ENCODE results near the gene CDK9. TPM values are rescaled to one million over a fixed set of nuclear protein-coding genes. Genes with fewer than 3 reads are reported as not detected.

The CDK9 gene
- polyA plus RNA-seq, 1 donor (not counting 4 experiments of a cell fraction or from before 2014, with no cell fraction given): 47.8 TPM

DNA sequence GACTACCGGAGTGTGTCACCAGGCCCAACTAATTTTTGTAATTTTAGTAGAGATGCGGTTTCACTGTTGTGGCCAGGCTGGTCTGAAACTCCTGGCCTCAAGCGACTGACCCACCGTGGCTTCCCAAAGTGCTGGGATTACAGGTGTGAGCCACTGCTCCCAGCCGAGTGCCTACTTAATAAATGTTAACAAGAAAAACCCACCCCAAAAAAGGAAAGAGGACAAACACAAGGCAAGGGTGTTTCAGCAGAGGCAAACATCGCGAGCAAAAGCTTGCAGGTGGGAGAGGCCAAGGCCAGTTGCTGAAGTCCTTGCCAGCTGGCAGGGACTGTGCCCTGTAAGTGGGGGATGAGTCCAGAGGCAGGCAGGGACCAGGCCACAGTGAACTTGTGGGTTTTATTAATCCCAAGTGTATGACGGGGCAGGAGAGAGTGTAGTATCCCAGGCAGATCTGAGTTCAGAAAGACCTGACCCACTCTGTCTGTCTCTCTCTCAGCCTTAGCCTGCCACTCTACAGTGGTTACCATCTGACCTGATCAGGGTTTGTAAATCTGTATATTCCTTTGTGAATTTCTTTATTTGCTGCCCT lies 10.5 kb downstream of the CDK9 start:
- H3K4me1 ChIP-seq (ENCODE audit: control insufficient read depth, extremely low read depth, insufficient read depth, low read length): peaks cover 6% of the 10 kb centered on the region
- no peak for DNase-seq (ENCODE audit: low read depth, low spot score)
- H2AFZ ChIP-seq (ENCODE audit: control insufficient read depth, low read length): no peak overlapping the region
- TF ChIP-seq, protein P1, sequence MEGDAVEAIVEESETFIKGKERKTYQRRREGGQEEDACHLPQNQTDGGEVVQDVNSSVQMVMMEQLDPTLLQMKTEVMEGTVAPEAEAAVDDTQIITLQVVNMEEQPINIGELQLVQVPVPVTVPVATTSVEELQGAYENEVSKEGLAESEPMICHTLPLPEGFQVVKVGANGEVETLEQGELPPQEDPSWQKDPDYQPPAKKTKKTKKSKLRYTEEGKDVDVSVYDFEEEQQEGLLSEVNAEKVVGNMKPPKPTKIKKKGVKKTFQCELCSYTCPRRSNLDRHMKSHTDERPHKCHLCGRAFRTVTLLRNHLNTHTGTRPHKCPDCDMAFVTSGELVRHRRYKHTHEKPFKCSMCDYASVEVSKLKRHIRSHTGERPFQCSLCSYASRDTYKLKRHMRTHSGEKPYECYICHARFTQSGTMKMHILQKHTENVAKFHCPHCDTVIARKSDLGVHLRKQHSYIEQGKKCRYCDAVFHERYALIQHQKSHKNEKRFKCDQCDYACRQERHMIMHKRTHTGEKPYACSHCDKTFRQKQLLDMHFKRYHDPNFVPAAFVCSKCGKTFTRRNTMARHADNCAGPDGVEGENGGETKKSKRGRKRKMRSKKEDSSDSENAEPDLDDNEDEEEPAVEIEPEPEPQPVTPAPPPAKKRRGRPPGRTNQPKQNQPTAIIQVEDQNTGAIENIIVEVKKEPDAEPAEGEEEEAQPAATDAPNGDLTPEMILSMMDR (optimal IDR thresholded peaks at IDR 0.05 in 1 of 3, IDR thresholded peaks at IDR 0.05 in 1 of 3, conservative IDR thresholded peaks at IDR 0.05 in 1 of 3; ENCODE audit: extremely low read depth in 1 of 3, insufficient read depth in 2 of 3, low read length in 3 of 3): no peak
- TF ChIP-seq EZH2 (IDR thresholded peaks at IDR 0.05; ENCODE audit: low read length): no peak
- H3K27ac ChIP-seq (ENCODE audit: control insufficient read depth, insufficient read depth, low read length): no peak overlapping the region
- no peak overlapping the region for H3K4me3 ChIP-seq (ENCODE audit: control insufficient read depth in 2 of 3, extremely low read depth in 1 of 3, insufficient read depth in 2 of 3, low read depth in 1 of 3, low read length in 3 of 3)
- H4K20me1 ChIP-seq (ENCODE audit: control insufficient read depth, extremely low read depth, insufficient read depth, low read length): no peaks in the 10 kb centered on the region
- H3K9me1 ChIP-seq (ENCODE audit: control insufficient read depth, extremely low read depth, insufficient read depth, low read length): no peaks in the 10 kb centered on the region
- dilution Hi-C loops (cut with MboI; ENCODE audit: extremely low pct_ligation_motif_present, low sequenced_read_pairs): no loop called here
- H3K27me3 ChIP-seq (ENCODE audit: control insufficient read depth, extremely low read depth, insufficient read depth, low read length): no peaks in the 10 kb centered on the region
- H3K79me2 ChIP-seq (ENCODE audit: control insufficient read depth, insufficient read depth, low read length): peaks cover 3% of the 10 kb centered on the region
- H3K9me3 ChIP-seq (ENCODE audit: control insufficient read depth, low read depth, low read length): no peaks in the 10 kb centered on the region
- H3K4me2 ChIP-seq (ENCODE audit: control insufficient read depth, extremely low read depth, insufficient read depth, low read depth, low read length): no peak overlapping the region
- peaks cover 11 to 13% of the 10 kb centered on the region in 2 experiments for H3K36me3 ChIP-seq (ENCODE audit: control insufficient read depth in 2 of 2, extremely low read depth in 1 of 2, insufficient read depth in 2 of 2, low read length in 2 of 2)
- H3K9ac ChIP-seq (ENCODE audit: control insufficient read depth, extremely low read depth, insufficient read depth, low read length): no peak overlapping the region
- no peak for FAIRE-seq

DNA sequence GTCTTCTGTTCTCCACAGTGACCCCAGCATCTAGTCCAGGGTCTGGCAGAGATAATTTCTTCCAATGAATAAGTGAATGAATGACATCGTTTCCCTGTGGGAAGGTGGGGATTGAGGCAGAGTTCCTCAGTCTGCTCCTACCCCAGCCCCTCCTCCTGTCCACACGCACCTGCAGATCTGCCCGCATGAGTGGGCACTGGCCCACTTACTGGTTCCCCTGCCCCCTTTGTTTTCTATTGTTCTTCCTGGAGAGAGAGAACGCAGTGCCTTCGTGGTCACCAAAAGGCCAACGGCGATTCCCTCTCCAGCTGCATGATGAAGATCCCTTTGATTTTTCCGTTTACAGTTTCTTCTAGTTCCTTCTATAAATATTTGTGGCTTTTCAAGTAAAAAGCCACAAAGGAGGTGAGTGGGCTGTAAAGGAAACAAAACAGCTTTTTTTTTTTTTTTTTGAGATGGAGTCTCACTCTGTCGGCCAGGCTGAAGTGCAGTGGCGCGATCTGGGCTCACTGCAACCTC lies 11.1 kb downstream of the CDK9 start:
- Histone ChIP-seq H3K4me1 (ENCODE audit: control insufficient read depth, extremely low read depth, insufficient read depth, low read length) (peaks cover 9% of the 10 kb centered on the region), H3K4me2 (ENCODE audit: control insufficient read depth, extremely low read depth, insufficient read depth, low read depth, low read length) (no peak overlapping the region)
- no peak for FAIRE-seq

More for the DNA sequence above, 11.1 kb downstream of the CDK9 start:
- Histone ChIP-seq H4K20me1 (ENCODE audit: control insufficient read depth, extremely low read depth, insufficient read depth, low read length) (no peaks in the 10 kb centered on the region), H3K27me3 (ENCODE audit: control insufficient read depth, extremely low read depth, insufficient read depth, low read length) (no peaks in the 10 kb centered on the region), H3K9ac (ENCODE audit: control insufficient read depth, extremely low read depth, insufficient read depth, low read length) (no peak overlapping the region), H2AFZ (ENCODE audit: control insufficient read depth, low read length) (no peak overlapping the region), H3K4me3 (ENCODE audit: control insufficient read depth in 2 of 3, extremely low read depth in 1 of 3, insufficient read depth in 2 of 3, low read depth in 1 of 3, low read length in 3 of 3) (no peak overlapping the region), H3K9me3 (ENCODE audit: control insufficient read depth, low read depth, low read length) (no peaks in the 10 kb centered on the region), H3K9me1 (ENCODE audit: control insufficient read depth, extremely low read depth, insufficient read depth, low read length) (no peaks in the 10 kb centered on the region), H3K36me3 (ENCODE audit: control insufficient read depth in 2 of 2, extremely low read depth in 1 of 2, insufficient read depth in 2 of 2, low read length in 2 of 2) (peaks cover 8 to 10% of the 10 kb centered on the region in 2 experiments), H3K27ac (ENCODE audit: control insufficient read depth, insufficient read depth, low read length) (no peak overlapping the region), H3K79me2 (ENCODE audit: control insufficient read depth, insufficient read depth, low read length) (no peaks in the 10 kb centered on the region)
- dilution Hi-C loops (cut with MboI; ENCODE audit: extremely low pct_ligation_motif_present, low sequenced_read_pairs): no loop called here
- TF ChIP-seq, protein P1 (optimal IDR thresholded peaks at IDR 0.05 in 1 of 3, IDR thresholded peaks at IDR 0.05 in 1 of 3, conservative IDR thresholded peaks at IDR 0.05 in 1 of 3; ENCODE audit: extremely low read depth in 1 of 3, insufficient read depth in 2 of 3, low read length in 3 of 3): no peak
- no peak for TF ChIP-seq EZH2 (IDR thresholded peaks at IDR 0.05; ENCODE audit: low read length)
- DNase-seq (ENCODE audit: low read depth, low spot score): no peak
